Measurements from ENCODE around the gene IDH1.
"Not testable (repeated sequence)": the region's sequence is repeated elsewhere in the genome, so short reads cannot be mapped to it uniquely, and the experiment has no call there.

Gene IDH1

DNA sequence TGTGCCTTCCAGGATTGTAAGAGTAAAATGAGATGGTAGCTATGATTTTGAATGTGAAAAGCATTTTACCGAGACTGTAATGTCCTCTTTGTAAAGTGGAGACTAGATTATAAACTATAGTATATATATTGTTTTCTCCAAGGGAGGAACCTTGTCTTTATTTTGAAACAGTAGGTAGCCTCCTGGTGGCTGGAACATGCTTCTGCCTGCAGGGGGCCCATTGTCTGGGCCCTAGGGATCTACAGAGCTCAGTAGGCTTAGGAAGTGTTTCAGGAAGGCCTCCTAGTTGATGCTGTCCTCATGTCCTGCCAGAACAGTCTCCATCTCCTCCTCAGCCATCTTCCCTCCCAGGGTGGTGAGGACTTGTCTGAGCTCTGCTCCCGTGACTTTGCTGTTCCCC is 14.2 kb upstream of the IDH1 start:
- TF ChIP-seq, protein P1, sequence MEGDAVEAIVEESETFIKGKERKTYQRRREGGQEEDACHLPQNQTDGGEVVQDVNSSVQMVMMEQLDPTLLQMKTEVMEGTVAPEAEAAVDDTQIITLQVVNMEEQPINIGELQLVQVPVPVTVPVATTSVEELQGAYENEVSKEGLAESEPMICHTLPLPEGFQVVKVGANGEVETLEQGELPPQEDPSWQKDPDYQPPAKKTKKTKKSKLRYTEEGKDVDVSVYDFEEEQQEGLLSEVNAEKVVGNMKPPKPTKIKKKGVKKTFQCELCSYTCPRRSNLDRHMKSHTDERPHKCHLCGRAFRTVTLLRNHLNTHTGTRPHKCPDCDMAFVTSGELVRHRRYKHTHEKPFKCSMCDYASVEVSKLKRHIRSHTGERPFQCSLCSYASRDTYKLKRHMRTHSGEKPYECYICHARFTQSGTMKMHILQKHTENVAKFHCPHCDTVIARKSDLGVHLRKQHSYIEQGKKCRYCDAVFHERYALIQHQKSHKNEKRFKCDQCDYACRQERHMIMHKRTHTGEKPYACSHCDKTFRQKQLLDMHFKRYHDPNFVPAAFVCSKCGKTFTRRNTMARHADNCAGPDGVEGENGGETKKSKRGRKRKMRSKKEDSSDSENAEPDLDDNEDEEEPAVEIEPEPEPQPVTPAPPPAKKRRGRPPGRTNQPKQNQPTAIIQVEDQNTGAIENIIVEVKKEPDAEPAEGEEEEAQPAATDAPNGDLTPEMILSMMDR (IDR thresholded peaks at IDR 0.05; ENCODE audit: low read depth, low read length), result peak; percentile 17
- DNase-seq (ENCODE audit: low read depth, low spot score), result no peak
- no peak overlapping the region for H3K4me3 ChIP-seq (ENCODE audit: low read depth, low read length)
- in situ Hi-C loops (cut with HindIII; ENCODE audit: low sequenced_read_pairs), result no loop called here

DNA sequence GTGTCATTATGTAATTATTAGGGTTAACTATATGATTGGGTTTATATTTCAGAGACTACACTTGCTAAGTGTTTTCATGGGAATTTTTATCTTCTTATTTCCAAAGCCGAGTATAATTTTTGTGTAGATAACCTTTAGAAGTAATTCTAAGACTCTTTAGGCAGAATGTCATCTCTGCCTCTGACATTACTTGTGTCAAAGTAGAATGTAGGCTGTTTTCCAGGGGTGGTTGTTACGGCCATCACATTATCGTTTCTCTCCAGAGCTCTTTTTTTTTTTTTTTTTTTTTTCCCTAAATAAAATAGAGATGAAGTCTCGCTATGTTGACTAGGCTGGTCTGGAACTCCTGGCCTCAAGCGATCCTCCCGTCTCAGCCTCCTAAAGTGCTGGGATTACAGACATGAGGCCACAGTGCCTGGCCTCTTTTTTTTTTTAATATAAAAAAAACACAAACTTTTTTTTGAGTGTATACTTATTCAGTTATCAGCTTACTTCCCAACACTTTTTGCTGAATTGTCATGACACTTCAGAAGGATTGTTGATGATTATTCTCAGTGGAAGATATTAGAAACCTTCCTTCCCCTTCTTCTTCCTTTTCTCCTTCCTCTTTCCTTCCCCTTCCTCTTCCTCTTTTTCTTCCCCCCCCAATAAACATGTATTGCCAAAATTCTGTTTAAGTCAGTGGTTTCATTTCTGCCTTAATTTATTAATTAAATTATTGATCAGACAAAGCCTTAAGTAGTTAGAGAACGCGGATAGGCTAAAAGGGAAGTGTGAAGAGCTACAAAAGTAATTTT is 13.5 kb upstream of the IDH1 start:
- TF ChIP-seq, protein P1 (IDR thresholded peaks at IDR 0.05; ENCODE audit: low read depth, low read length), result no peak
- DNase-seq (ENCODE audit: low read depth, low spot score), result no peak
- in situ Hi-C loops (cut with HindIII; ENCODE audit: low sequenced_read_pairs), result no loop called here
- no peak overlapping the region for H3K4me3 ChIP-seq (ENCODE audit: low read depth, low read length)

DNA sequence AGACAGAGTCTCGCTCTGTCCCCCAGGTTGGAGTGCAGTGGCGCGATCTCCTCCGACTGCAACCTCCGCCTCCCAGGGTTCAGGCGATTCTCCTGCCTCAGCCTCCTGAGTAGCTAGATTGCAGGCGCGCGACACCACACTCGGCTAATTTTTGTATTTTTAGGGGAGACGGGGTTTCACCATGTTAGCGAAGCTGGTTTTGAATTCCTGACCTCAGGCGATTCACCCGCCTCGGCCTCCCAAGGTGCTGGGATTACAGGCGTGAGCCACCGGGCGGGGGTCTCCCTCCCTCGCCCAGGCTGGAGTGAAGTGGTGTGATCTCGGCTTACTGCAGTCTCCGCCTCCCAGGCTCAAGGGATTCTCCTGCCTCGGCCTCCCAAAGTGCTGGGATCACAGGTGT is 12.7 kb upstream of the IDH1 start:
- in situ Hi-C loops (cut with HindIII; ENCODE audit: low sequenced_read_pairs); DNase-seq (ENCODE audit: low read depth, low spot score): not testable (repeated sequence)
- H3K4me3 ChIP-seq (ENCODE audit: low read depth, low read length), result peak overlapping the region; percentile 81

DNA sequence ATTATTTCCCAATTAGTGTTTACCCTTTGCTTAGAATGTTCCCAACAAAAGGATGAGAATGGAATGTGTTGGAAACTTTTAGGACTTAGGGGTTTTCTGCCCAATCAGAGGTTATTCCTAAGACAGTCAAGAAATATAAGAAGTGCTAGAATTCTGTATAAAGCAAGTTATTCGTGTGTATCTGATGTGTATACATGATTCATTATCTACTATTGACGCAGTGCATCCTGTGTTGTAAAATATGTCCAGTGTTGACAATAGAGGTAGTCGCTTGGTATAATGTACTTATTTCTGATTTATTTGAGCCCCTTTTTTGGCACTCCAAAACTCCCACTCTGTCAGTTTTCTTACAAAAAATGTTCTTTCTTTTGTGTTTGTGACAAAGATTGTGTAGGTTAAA is 12.1 kb upstream of the IDH1 start:
- TF ChIP-seq, protein P1 (IDR thresholded peaks at IDR 0.05; ENCODE audit: low read depth, low read length), result no peak
- DNase-seq (ENCODE audit: low read depth, low spot score), result no peak
- peak overlapping the region; percentile 81 for H3K4me3 ChIP-seq (ENCODE audit: low read depth, low read length)
- in situ Hi-C loops (cut with HindIII; ENCODE audit: low sequenced_read_pairs), result no loop called here

DNA sequence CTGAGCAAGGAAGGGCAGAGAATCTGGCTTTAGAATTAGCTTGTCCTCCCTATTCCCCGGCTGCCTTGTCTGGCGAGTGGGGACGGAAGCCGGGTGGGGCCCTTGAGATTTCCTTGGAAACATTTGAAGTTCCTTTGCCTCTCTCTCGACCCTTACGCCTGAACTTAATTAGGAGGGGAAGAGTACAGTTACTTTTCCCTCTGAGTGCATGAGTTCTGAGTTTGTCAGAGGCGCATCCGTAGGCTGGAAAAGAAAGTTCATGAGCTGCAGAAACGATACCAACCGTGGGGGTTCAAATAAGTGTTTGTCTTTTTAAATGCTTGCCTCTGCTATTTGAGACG is 11.7 kb upstream of the IDH1 start:
- peak overlapping the region; percentile 81 for H3K4me3 ChIP-seq (ENCODE audit: low read depth, low read length)
- DNase-seq (ENCODE audit: low read depth, low spot score), result peak; percentile 51
- in situ Hi-C loops (cut with HindIII; ENCODE audit: low sequenced_read_pairs), result no loop called here
- TF ChIP-seq, protein P1 (IDR thresholded peaks at IDR 0.05; ENCODE audit: low read depth, low read length), result no peak

DNA sequence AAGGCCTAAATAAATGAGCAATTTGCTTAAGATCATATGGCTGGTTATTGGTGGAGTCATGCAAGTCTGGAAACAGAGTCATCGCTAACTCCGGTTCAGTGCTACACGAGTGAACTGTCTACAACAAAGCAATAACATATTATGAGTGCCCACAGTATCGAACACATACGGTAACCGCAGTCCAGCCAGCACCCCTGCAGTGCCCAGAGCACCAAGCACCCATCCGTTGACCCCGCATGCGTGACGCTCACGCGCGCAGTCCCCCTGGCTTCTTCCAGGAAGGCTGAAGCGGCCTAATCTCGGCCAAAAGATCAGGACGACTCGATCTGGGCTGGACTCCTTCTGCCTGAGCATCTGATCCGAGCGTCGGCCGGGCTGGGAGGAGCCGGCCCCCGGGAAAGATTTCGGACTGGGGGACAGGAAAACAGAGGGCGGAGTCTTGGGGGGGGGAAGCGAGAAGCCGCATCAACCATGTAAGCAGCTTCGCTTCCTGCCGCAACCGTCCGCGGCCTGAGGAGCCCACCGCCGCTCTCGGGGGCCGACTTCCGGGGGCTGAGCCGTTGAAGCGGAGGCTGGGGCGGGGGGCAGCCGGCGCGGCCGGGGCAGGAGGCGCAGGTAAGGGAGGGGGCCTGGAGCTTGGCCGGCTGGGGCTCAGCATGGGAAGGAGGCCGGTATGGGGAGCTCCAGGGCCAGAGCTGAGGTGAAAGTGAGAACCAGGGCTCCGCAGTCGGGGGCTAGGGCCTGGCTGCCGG is 11.1 kb upstream of the IDH1 start, which contains the start of gene PIKFYVE:
TSS of gene PIKFYVE (plus strand) at position 455 of the 752 bp plus-strand sequence. CDS start 5,265 bp downstream, outside the sequence.
- peak within 1 kb of the TSS; percentile 81 for H3K4me3 ChIP-seq (ENCODE audit: low read depth, low read length)
- peak; percentile 99 for DNase-seq (ENCODE audit: low read depth, low spot score)
- TF ChIP-seq, protein P1 (IDR thresholded peaks at IDR 0.05; ENCODE audit: low read depth, low read length), result no peak
- in situ Hi-C loops (cut with HindIII; ENCODE audit: low sequenced_read_pairs), result no loop called here

DNA sequence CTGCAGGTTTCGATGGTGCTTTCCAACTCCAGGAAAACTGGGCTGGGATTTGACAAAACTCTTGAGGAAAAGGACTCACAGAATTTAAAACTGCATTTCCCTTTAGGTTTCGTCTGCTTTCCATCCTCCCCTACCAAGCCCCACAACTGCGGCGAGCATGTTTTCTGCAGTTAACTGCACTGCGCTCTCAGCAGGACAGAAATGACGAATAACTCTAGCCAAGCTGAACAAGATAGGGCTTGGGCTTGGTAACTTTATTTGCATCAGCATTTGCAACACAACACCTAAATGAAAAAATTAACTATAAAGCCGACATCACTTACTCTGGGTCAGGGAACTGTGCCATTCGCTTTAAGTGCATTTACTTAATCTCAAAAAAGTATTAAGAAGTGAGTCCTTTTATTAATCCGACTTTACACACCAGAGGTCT is 10.5 kb upstream of the IDH1 start:
- DNase-seq (ENCODE audit: low read depth, low spot score), result no peak
- in situ Hi-C loops (cut with HindIII; ENCODE audit: low sequenced_read_pairs), result no loop called here
- TF ChIP-seq, protein P1 (IDR thresholded peaks at IDR 0.05; ENCODE audit: low read depth, low read length), result no peak
- peak overlapping the region; percentile 81 for H3K4me3 ChIP-seq (ENCODE audit: low read depth, low read length)

DNA sequence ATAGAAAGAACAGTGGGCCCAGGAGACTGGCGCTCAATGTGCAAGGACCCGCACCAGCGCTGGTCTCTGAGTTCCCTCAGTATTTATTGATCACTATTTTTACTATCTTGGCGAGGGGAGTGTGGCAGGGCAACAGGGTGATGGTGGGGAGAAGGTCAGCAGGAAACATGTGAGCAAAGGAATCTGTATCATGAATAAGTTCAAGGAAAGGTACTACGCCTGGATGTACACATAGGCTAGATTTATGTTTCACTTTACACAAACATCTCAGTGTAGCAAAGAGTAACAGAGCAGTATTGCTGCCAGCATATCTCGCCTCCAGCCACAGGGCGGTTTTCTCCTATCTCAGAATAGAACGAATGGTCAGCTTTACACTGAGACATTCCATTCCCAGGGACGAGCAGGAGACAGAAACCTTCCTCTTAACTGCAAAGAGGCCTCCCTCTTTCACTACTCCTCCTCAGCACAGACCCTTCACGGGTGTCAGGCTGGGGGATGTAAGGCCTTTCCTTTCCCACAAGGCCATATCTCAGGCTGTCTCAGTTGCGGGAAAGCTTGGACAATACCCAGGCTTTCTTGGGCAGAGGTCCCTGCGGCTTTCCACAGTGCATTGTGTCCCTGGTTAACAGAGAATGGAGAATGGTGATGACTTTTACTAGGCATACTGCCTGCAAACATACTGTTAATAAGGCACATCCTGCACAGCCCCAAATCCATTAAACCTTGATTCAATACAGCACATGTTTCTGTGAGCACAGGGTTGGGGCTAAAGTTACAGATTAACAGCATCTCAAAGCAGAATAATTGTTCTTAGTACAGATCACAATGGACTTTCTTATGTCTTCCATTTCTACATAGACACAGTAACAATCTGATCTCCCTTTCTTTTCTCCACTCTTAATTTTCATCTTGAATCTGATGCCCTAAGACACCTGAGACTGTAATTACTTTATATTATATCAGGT is 2.3 kb upstream of the IDH1 start:
- H3K4me3 ChIP-seq (ENCODE audit: low read depth, low read length); in situ Hi-C loops (cut with HindIII; ENCODE audit: low sequenced_read_pairs): not testable (repeated sequence)
- DNase-seq (ENCODE audit: low read depth, low spot score), result peak; percentile 29

Data from astrocyte of the spinal cord (primary cell).